NCI-H1436 (cell line): ENCODE measurements around the gene CNTN4.

Experiments used
- DNase-seq: peaks from one replicate; lab custom pipeline; 2025; lab: John Stamatoyannopoulos, UW

CNTN4 gene

GRCh38 chr3:2153053-2153452 lies 54.4 kb downstream of the CNTN4 start:
- no peak for DNase-seq

GRCh38 chr3:2153547-2153946 lies 54.9 kb downstream of the CNTN4 start:
- DNase-seq = no peak

- no peak for DNase-seq
These were observed 56.0 kb downstream of the CNTN4 start for GRCh38 chr3:2154621-2155020.

GRCh38 chr3:2156244-2156847 lies 57.7 kb downstream of the CNTN4 start:
- DNase-seq = no peak

- DNase-seq = no peak
These were observed 60.2 kb downstream of the CNTN4 start for GRCh38 chr3:2158828-2159227.

- no peak for DNase-seq
These were observed 67.9 kb downstream of the CNTN4 start for GRCh38 chr3:2166552-2166951.

- DNase-seq = no peak
These were observed 74.0 kb downstream of the CNTN4 start for GRCh38 chr3:2172561-2173171.

GRCh38 chr3:2180634-2181033 lies 82.0 kb downstream of the CNTN4 start:
- no peak for DNase-seq

GRCh38 chr3:2198776-2199279 lies 100.2 kb downstream of the CNTN4 start:
- DNase-seq = no peak

- DNase-seq = no peak
These were observed 105.4 kb downstream of the CNTN4 start for GRCh38 chr3:2204054-2204453.

- no peak for DNase-seq
These were observed 107.0 kb downstream of the CNTN4 start for GRCh38 chr3:2205692-2206091.

GRCh38 chr3:2206536-2206935 lies 107.9 kb downstream of the CNTN4 start:
- DNase-seq = no peak

GRCh38 chr3:2211568-2211967 lies 112.9 kb downstream of the CNTN4 start:
- DNase-seq = no peak

GRCh38 chr3:2212206-2212605 lies 113.5 kb downstream of the CNTN4 start:
- no peak for DNase-seq

GRCh38 chr3:2218375-2218774 lies 119.7 kb downstream of the CNTN4 start:
- no peak for DNase-seq

GRCh38 chr3:2218816-2219215 lies 120.2 kb downstream of the CNTN4 start:
- no peak for DNase-seq

GRCh38 chr3:2236203-2236602 lies 137.5 kb downstream of the CNTN4 start:
- DNase-seq = no peak

- no peak for DNase-seq
These were observed 145.5 kb downstream of the CNTN4 start for GRCh38 chr3:2244137-2244536.

GRCh38 chr3:2246873-2247648 lies 148.4 kb downstream of the CNTN4 start:
- no peak for DNase-seq

- no peak for DNase-seq
These were observed 149.2 kb downstream of the CNTN4 start for GRCh38 chr3:2247831-2248230.

GRCh38 chr3:2250783-2251182 lies 152.1 kb downstream of the CNTN4 start:
- DNase-seq = no peak

- no peak for DNase-seq
These were observed 163.1 kb downstream of the CNTN4 start for GRCh38 chr3:2261747-2262146.

GRCh38 chr3:2262204-2262603 lies 163.5 kb downstream of the CNTN4 start:
- no peak for DNase-seq
